Loucy (cell line): ENCODE measurements around the gene MSANTD2.

Experiments used
- H2AFZ ChIP-seq: fragments of 200-600 bp; sonication (generic); 2 replicates; pipeline ENCODE4 v1.6.0; 2016; ENCODE audit warnings: antibody characterized with exemption, mild to moderate bottlenecking, low read length, moderate library complexity
- H3F3A ChIP-seq: fragments of 200-600 bp; 2 replicates; pipeline ENCODE4 v1.6.0; 2016; ENCODE audit warnings: antibody characterized with exemption, low read depth, mild to moderate bottlenecking
- H3K27me3 ChIP-seq: fragments of 200-600 bp; sonication (generic); 2 replicates; pipeline ENCODE4 v1.6.1; 2014; ENCODE audit warnings: low read length, mild to moderate bottlenecking; ENCODE audit not compliant: insufficient read depth, poor library complexity, severe bottlenecking
- H3K36me3 ChIP-seq: fragments of 200-600 bp; sonication (generic); 2 replicates; pipeline ENCODE4 v1.6.1; 2016; ENCODE audit warnings: low read length; ENCODE audit not compliant: insufficient read depth
- H3K4me1 ChIP-seq: fragments of 200-600 bp; sonication (generic); 2 replicates; pipeline ENCODE4 v1.5.1; 2014; ENCODE audit warnings: low read length, mild to moderate bottlenecking; ENCODE audit not compliant: insufficient read depth, poor library complexity, severe bottlenecking
- H3K4me2 ChIP-seq: fragments of 200-600 bp; sonication (generic); 2 replicates; pipeline ENCODE4 v1.6.0; 2014; ENCODE audit warnings: antibody characterized with exemption, low read length, low read depth, mild to moderate bottlenecking; ENCODE audit not compliant: poor library complexity, severe bottlenecking
- H3K4me3 ChIP-seq: fragments of 200-600 bp; sonication (generic); 2 replicates; pipeline ENCODE4 v1.5.1; 2014; ENCODE audit warnings: low read length, mild to moderate bottlenecking, mixed read lengths; ENCODE audit not compliant: poor library complexity, severe bottlenecking
- H3K79me2 ChIP-seq: fragments of 200-600 bp; sonication (generic); 2 replicates; pipeline ENCODE4 v1.6.1; 2014; ENCODE audit warnings: low read length; ENCODE audit not compliant: insufficient read depth
- H3K9ac ChIP-seq: fragments of 200-600 bp; sonication (generic); 2 replicates; pipeline ENCODE4 v1.6.0; 2014; ENCODE audit warnings: mild to moderate bottlenecking, low read depth, low read length, moderate library complexity; ENCODE audit not compliant: poor library complexity, severe bottlenecking
- H3K9me2 ChIP-seq: fragments of 200-600 bp; sonication (generic); replicated peaks from 2 replicates; pipeline ENCODE4 v1.6.1; 2016; ENCODE audit warnings: low read depth, low read length, mixed read lengths
- H3K9me3 ChIP-seq: fragments of 200-600 bp; sonication (generic); 2 replicates; pipeline ENCODE4 v1.6.1; 2014; ENCODE audit warnings: mild to moderate bottlenecking, antibody characterized with exemption, low read length, low read depth; ENCODE audit not compliant: insufficient read depth
- H4K20me1 ChIP-seq: fragments of 200-600 bp; sonication (generic); 2 replicates; pipeline ENCODE4 v1.6.0; 2014; ENCODE audit warnings: antibody characterized with exemption, low read length, mild to moderate bottlenecking; ENCODE audit not compliant: insufficient read depth, poor library complexity, severe bottlenecking
- EZH2phosphoT487 ChIP-seq: fragments of 200-600 bp; IDR thresholded peaks from 2 replicates; pipeline ENCODE4 v1.6.1; 2018; ENCODE audit warnings: antibody characterized with exemption, mild to moderate bottlenecking, moderate library complexity, borderline replicate concordance
- TF ChIP-seq, protein P1 (sequence below): fragments of 200-600 bp; sonication (generic); conservative IDR thresholded peaks from 2 replicates; pipeline ENCODE4 v1.5.1; 2014; ENCODE audit warnings: mild to moderate bottlenecking, antibody characterized with exemption, low read length

Gene MSANTD2

DNA sequence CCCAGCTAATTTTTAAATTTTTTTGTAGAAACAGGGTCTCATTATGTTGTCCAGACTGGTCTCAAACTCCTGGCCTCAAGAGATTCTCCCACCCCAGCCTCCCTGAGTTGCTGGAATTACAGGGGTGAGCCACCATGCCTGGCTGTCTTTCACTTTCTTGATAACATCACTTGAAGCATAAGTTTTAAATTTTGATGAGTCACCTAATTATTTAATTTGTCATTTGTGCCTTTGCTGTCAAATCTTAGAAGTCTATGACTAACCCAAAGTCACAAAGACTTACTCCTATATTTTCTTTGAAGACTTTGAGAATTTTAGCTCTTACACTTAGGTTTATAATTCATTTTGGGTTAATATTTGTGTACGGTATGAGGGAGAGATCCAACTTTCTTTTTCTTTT, 14.5 kb upstream of the MSANTD2 start:
- Histone ChIP-seq H3K4me1 (no peaks in the 10 kb centered on the region), H3K27me3 (peaks cover 8% of the 10 kb centered on the region), H3K4me3 (no peak overlapping the region), H3K4me2 (no peak overlapping the region), H3K9ac (no peak overlapping the region), H3F3A (no peaks in the 10 kb centered on the region), H3K36me3 (no peaks in the 10 kb centered on the region), H4K20me1 (no peaks in the 10 kb centered on the region), H3K9me2 (no peaks in the 10 kb centered on the region), H2AFZ (no peak overlapping the region), H3K9me3 (no peaks in the 10 kb centered on the region), H3K79me2 (no peaks in the 10 kb centered on the region)
- TF ChIP-seq EZH2phosphoT487, result no peak
- TF ChIP-seq, protein P1, sequence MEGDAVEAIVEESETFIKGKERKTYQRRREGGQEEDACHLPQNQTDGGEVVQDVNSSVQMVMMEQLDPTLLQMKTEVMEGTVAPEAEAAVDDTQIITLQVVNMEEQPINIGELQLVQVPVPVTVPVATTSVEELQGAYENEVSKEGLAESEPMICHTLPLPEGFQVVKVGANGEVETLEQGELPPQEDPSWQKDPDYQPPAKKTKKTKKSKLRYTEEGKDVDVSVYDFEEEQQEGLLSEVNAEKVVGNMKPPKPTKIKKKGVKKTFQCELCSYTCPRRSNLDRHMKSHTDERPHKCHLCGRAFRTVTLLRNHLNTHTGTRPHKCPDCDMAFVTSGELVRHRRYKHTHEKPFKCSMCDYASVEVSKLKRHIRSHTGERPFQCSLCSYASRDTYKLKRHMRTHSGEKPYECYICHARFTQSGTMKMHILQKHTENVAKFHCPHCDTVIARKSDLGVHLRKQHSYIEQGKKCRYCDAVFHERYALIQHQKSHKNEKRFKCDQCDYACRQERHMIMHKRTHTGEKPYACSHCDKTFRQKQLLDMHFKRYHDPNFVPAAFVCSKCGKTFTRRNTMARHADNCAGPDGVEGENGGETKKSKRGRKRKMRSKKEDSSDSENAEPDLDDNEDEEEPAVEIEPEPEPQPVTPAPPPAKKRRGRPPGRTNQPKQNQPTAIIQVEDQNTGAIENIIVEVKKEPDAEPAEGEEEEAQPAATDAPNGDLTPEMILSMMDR, result no peak

DNA sequence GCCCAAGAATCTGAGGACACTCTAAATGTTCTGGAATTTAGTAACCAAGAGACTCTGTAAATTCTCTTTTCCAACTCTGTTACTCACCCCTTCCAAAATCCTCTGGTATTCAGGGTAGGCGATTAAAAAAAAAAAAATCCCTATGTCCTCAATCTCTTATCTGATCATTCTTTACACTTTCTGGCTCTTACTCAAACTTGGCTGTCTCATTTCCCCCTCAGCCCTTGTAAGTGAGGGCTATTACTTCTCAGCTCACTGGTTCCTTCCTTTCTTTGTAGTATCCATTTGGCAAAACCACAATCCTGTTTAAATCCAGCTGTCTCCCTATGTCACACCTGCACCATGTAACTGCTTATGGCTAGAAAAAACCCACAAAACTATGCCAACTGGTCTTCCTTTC, 12.7 kb upstream of the MSANTD2 start:
- peaks cover 4% of the 10 kb centered on the region for H3K27me3 ChIP-seq
- H3F3A ChIP-seq, result no peaks in the 10 kb centered on the region
- H3K4me1 ChIP-seq, result no peaks in the 10 kb centered on the region
- no peaks in the 10 kb centered on the region for H3K9me3 ChIP-seq
- no peaks in the 10 kb centered on the region for H3K36me3 ChIP-seq
- H3K4me3 ChIP-seq, result no peak overlapping the region
- H2AFZ ChIP-seq, result no peak overlapping the region
- no peaks in the 10 kb centered on the region for H3K9me2 ChIP-seq
- H3K4me2 ChIP-seq, result no peak overlapping the region
- H3K9ac ChIP-seq, result no peak overlapping the region
- H3K79me2 ChIP-seq, result no peaks in the 10 kb centered on the region
- no peak for TF ChIP-seq EZH2phosphoT487
- TF ChIP-seq, protein P1, result no peak
- no peaks in the 10 kb centered on the region for H4K20me1 ChIP-seq

DNA sequence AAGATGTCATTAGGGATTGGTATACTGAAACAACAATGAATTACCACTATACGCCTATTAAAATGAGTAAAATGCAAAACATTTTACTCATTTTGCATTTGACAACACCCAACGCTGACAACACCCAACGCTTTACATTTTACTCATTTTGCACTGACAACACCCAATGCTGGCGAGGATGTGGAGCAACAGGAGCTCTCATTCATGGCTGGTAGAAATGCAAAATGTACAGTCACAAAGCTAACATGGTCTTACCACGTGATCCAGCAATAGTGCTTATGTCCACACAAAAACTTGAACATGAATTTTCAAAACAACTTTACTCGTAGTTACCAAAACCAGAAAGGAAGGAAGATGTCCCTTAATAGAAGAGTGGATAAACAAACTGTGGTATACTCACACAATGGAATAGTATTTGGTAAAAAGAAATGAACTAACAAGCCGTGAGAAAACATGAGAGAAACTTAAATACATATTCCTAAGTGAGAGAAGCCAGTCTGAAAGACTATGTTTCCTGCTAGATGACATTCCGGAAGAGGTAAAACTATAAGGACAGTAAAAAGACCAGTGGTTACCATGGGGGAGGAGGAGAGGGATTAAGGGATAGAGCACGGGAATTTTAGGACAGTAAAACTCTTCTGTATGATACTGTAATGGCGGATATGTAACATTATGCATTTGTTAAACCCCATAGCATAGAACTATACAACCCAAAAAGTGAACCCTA, 11.4 kb upstream of the MSANTD2 start:
- no peak overlapping the region for H3K9ac ChIP-seq
- TF ChIP-seq, protein P1, result no peak
- no peak for TF ChIP-seq EZH2phosphoT487
- no peak overlapping the region for H3K4me3 ChIP-seq

More for the DNA sequence above, 11.4 kb upstream of the MSANTD2 start:
- H3F3A ChIP-seq, result no peaks in the 10 kb centered on the region
- H2AFZ ChIP-seq, result no peak overlapping the region
- no peaks in the 10 kb centered on the region for H3K27me3 ChIP-seq
- no peak overlapping the region for H3K4me2 ChIP-seq
- H4K20me1 ChIP-seq, result no peaks in the 10 kb centered on the region
- no peaks in the 10 kb centered on the region for H3K79me2 ChIP-seq
- no peaks in the 10 kb centered on the region for H3K36me3 ChIP-seq
- H3K4me1 ChIP-seq, result no peaks in the 10 kb centered on the region
- no peaks in the 10 kb centered on the region for H3K9me2 ChIP-seq
- no peaks in the 10 kb centered on the region for H3K9me3 ChIP-seq
